NOMO-1 treated with dmso at 0.1 percent for 144 hours (cell line): ENCODE results near the gene PDE9A.
"Not testable (repeated sequence)": the region's sequence is repeated elsewhere in the genome, so short reads cannot be mapped to it uniquely, and the experiment has no call there.

ENCODE experiments used
- DNase-seq: peaks from one replicate; lab custom pipeline; 2025; ENCODE audit not compliant: unreplicated experiment; lab: John Stamatoyannopoulos, UW

PDE9A gene

DNA sequence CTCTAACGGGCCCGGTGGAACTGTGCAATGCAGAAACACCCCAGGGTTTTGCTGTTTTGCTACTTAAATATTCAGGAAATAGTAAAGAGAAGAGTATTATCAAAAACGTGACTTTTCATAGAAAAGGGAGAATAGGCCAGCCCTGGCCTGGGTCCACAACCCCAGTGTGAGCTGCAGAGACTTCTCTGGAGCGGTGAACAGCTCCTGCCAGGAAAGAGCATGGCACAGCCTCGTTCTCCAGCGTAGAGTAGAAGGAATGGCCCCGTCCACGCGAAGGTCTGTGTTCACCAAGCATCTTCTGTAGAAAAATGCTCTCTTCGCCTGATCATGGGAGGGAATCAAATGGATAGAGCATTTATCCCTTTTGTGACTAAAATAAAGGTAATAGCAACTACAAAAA, 51.4 kb downstream of the PDE9A start:
- no peak for DNase-seq

DNA sequence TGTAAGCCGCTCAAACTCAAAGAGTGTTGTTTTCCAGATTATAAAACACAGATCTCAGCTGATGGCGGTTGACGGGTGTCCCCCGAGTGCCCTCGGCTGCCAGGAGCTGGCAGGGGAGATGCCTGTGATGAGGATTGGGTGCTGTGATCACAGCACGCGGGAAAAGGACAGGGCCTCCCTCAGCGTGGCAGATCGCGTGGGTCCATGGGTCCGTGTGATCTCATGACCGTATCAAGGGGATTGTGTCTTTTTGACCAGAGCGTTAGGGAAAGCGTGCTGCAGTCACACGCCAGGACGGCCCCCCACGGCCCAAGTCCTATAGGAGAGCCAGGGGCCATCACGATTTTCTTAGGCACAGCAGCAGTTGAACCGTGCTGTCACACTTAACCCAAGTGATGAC, 51.9 kb downstream of the PDE9A start:
- DNase-seq, result no peak

DNA sequence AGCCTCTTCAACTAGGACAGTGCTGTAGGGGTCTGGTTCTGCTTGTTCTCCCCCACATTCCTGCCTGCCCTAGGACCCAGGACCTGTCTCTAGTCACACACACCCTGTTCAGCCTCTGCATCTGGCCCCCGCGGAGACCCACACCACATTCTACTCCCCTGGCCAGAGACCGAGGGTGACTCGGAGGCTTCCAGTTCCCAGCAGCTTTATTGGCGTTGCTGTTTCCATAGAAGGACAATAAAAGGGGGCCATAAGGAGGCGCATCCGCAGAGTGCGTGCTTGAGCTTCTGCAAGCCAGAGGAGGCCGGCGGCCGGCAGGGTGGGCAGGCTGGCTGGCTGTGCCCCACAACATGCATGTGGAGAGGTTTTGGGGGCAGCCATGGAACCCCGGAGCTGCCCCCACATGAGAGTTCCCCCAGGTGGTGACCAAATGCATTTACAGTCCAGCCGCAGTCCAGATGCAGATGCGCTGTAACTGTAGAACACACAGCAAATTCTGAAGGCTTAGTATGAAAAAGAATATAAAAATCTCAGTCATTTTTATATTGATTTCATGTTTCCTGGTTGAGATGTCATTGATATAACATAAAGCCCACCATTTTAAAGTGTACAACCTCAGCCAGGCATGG, 52.4 kb downstream of the PDE9A start:
- no peak for DNase-seq

DNA sequence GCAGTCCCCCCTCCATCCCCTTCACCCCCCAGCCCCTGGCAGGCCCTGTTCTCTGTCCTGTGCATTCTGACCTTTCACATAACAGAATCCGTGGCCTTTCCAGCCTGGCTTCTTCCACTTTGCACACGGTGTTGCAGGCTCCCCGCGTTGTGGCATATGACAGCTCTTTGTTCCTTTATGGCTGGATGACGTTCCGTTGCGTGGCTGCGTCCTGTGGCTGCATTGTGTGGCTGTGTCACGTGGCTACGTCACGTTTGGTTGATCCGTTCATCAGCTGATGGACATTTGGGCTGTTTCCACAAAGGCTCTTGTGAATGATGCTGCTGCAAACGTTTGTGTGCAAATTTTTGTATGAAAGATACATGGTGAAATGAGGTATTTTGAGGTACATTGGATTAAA, 53.3 kb downstream of the PDE9A start:
- DNase-seq, result no peak

DNA sequence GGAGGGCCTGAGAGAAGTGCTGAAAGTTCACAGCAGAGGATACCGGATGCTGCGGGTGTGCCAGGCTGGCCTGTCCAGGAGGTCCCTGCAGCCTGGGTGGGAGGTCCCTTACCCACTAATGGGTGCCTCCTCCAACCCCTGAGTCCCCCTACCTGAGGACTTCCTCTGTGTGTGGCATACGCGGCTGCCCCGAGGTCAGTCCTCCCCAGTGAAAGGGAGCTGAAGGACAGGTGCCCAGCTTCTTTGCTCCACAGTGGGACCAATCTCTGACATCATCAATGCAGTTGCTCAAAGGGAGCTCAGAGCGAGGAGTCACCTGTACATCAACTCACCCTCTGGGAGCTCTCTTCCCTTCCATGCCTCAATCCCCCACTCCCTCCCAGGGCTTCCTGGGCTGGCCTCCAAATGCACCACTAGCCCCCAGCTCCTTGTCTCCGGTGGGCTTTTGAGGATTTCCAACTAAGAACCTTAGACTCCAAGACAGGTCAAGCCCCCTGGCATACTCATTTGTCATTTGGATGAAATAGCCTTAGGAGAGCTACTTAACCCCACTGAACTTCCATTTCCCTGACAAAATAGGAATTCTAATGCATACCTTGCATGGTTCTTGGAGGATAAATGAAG, 53.9 kb downstream of the PDE9A start:
- DNase-seq, result no peak

DNA sequence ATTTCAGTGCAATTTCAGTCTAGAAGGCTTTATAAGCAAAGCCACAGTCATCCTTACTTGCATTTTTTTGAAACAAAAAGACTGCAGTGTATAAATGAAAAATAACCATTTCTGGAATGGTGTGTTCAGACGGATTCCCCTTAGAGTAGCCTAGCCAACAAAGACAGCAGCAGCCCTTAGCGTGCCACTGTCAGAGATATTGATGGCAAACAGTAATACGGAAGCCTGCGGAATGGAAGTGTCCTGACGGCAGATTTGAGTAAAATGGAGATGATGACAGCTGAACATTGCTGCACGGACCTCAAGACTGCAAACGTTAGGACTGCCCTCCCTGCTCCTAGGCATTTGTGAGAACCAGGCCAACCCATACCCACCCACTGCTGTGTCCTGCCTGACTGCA, 54.7 kb downstream of the PDE9A start:
- DNase-seq, result no peak

DNA sequence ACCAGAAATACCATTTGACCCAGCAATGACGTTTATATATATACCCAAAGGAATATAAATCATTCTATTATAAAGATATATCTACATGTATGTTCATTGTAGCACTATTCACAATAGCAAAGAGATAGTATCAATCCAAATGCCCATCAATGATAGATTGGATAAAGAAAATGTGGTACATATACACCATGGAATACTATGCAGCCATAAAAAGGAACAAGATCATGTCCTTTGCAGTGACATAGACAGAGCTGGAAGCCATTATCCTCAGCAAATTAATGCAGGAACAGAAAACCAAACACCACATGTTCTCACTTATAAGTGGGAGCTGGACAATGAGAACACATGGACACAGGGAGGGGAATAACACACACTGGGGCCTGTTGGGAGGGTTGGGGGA, 55.5 kb downstream of the PDE9A start:
- DNase-seq, result not testable (repeated sequence)

DNA sequence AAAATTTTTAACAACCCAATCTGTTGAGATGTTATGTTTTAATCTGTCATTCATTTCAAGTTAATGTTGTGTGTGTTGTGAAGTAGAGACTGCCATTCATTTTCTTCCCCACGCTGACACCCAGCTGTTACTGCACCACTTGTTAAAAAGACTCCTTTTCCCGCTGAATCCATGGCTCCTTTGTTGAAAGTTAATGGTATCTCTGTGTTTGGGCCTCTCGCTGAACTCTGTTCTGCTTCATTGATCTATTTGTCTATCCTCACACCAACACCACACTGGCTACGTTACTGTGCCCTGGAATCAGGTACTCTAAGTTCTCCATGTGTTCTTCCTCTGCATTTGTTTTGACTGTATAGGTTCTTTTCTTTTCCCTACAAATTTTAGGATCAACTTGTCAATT, 58.2 kb downstream of the PDE9A start:
- DNase-seq, result no peak

DNA sequence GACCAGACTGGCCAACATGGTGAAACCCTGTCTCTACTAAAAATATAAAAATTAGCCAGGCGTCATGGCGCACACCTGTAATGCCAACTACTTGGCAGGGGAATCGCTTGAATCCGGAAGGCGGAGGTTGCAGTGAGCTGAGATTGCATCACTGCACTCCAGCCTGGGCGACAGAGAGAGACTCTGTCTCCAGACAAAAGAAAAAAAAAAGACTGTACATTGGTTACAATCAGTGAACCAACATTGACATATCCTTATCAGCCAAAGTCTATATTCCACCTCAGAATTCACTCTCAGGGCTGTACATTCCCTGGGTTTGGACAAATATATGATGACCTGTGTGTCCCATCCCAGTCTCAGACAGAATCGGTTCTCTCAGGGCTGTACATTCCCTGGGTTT, 62.0 kb downstream of the PDE9A start:
- DNase-seq, result not testable (repeated sequence)

DNA sequence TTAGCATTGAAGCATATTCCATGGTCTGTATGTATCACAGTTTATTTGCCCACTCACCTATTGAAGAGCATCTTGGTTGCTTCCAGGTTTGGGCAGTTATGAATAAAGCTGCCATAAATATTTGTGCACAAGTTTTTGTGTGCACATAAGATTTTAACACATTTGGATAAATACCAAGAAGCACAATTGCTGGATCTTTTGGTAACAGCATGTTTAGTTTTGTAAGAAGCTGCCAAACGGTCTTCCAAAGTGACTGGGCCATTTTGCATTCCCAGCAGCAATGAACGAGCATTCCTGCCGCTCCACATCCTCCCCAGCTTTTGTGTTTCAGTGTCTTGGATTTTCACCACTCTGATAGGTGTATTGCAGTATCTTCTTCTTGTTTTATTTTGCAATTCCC, 62.7 kb downstream of the PDE9A start:
- no peak for DNase-seq

DNA sequence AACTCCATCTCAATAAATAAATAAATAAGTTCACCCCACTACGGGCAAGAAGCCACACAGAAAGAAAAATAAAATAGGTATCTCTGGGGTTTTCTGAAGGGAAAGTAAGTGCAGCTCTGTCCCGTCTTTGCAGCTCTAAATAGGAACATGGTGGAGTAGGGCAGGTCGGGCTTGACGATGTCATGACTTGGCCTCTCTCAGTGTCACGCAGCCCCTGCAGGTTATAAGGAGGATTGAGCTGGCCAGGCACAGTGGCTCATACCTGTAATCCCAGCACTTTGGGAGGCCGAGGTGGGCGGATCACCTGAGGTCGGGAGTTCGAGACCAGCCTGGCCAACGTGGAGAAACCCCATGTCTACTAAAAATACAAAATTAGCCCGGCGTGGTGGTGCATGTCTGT, 67.1 kb downstream of the PDE9A start:
- not testable (repeated sequence) for DNase-seq

DNA sequence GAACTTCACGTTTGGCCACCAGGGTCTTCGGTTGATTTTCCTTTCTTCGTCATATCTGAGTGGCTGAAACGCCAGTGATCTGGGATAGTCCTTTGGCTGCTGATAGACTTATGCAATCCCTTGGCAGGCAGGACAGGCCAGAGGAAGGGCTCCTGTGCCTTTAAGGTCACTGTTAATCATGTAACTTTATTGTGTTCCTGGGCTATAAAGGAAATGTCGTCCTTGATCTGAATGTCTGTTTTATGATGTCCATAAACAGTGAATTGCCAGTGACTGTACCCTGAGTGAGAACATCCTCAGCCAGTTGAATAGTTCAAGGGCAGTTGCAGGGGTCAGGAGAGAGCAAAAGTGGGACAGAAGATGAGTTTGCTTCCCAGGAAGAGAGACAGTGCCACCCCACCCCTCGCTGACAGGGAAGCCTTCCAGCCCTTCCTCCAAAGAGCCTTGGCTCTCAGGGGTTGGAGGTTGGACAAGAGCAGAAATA, 68.0 kb downstream of the PDE9A start:
- no peak for DNase-seq

DNA sequence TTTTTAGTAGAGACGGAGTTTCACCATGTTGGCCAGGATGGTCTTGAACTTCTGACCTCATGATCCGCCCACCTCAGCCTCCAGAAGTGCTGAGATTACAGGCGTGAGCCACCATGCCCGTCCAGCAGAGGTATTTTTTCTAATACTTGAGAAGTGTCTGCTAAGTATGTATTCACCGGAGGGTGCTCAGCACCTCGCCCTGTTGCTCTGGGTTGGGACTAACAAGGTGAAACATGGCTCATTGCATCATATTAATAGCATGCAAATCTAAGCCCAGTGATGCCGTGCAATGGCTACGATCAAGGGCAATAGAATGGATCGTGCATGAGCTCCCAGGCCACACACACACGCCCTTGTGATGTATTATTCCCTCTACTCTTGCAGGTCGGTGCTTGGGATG, 68.7 kb downstream of the PDE9A start:
- DNase-seq, result no peak

DNA sequence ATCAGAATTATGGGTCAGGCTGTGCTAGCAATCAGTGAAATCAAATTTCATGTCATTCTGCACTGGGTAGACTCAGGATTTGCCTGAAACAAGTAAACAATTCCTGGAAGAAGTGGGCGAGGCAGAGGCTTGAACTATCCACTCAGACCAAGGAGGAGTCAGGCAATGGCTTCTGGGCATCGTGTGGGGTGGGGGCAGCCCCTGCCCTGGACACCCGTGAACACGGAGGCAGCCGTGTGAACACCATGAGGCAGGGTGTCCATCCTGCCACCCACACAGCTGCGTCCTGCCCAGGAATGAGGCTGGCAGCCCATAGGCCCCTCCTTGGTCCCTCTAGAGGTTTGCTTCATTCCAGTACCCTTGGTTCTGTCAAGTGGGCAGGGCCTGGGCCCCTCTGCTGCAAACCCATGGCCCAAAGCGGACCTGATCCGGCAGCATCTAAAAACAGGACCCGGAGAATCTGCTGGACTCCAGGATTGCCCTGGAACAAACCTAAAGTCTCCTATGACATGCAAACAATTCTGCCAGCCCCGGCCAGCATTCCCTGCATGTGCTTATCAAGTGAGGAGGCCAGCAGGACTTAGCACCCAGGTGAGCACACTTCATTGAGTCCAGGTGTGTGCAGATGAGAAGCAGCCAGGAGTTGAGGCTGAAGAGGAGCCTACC, 69.5 kb downstream of the PDE9A start:
- no peak for DNase-seq

DNA sequence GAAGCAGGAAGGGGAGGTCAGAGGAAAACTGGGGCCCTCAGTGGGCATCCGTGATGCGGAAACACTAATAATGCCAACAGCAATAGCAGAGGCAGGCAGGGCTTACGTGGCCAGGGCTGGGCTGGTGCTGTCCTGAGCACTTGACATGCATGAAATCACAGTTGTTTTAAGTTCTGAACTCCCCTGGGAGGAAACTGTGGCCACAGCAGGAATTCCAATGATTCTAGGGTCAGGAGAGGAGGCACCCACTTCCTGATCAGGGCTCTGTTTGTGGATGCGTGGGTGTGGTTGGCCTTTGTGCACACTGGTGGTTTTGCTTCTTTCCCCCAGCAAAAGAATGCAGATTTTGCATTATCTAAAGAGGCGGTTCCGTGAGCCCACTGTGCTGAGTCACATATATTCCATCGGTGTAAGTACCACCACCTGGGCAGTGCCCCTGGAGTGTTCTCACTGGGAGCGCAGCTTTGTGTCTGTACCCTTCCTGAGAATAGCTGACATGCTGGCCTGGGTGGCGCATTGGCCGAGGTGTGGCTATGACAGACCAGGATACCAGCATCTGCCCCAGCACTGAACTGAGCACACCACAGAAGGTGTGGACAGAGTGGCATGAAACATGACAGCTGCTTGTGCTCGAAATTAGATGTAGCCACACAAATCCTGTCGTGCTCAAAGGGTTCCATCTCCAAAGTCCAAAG, 71.0 kb downstream of the PDE9A start:
- DNase-seq, result no peak

DNA sequence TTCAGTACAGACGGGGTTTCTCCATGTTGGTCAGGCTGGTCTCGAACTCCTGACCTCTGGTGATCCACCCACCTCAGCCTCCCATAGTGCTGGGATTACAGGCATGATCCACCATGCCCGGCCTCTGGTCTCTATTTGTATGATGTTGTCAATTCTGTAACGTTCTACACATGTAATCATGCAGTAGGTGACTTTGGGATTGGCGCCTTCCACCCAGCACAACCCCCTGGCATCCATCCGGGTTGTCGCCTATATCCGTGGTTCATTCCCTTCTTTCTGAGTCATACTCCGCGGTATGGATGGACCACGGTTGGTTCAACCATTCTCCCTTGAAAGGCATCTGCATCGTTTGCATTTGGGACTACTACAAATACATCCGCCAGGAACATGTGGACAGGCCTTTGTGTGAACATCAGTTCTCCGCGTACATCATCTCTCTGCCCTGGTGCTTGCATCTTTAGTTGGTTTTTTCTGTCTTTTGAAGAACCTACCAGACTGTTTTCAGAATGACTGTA, 72.1 kb downstream of the PDE9A start:
- no peak for DNase-seq

DNA sequence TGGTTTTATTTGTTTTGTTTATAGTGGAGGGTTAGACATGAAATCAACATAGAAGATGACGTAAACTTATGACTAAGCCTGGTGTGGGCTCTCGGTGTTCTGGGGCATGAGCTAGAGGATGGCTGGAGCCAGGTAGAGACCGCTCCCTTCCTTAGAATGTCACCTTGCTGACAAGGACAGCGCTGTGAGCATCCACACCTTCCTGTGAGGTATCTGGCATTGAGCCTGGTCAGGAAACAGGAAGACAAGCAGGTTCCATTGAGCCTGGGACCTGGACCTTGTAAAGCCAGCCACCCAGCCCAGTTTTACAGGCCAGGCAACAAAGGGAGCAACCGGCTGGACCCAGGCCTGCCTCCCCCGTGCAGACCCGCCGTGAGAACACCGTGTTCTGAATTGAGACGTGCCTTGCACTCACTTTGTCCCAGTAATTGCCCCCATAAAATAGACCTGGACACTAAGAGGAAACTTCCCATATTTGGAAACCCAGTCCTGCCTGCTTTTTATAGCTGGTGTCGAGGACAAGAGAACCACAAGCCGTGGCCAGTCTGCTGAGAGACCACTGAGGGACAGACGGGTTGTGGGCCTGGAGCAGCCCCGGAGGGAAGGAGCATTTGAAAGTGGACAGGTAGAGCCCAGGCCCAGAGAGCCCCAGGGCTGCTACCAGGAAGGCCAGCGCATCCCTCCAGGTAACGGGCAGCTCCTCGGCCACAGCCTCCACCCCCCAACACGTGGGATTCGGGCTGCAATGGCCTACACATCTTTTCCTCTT, 78.0 kb downstream of the PDE9A start:
- DNase-seq, result no peak

DNA sequence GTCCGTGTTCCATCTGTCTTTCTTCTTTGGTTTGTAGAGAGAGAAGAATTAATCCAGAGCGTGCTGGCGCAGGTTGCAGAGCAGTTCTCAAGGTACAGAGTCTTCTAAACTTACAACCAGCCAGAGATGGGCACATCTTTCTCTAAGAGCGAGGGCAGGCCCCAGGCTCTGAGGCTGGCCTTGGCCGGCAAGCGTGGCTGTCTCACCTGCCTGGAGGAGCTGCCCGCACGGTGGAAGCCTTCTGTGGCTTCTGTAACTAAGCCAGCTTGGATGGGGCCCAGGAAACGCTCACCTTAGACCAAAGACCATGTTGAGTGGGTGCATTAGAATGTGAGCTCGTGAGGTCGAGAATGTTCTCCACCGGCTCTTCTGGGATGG, 78.6 kb downstream of the PDE9A start:
- DNase-seq, result no peak

DNA sequence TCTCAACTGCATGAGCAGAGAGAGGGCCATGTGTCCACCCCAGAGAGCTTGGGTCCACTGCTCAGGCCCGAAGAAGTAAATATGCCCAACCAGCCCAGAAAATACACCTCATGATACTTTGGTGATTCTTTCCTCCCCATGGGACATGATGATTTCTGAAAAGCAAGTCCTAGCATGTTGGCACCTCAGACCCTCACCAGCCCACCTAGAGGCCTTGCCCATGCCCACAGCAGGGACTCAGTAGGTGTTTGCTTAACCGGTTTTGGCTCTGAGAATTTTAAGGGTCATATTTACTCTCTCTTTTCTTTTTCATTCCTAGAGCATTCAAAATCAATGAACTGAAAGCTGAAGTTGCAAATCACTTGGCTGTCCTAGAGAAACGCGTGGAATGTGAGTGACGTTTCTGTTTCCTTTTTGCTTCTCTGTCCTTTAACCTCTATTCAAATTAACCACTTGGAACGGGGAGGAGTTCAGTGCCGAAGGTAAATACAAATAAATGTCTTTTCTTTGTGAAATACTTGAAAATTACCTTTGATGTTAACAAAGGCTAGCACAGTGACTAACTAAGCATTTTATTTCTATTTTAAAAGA, 79.7 kb downstream of the PDE9A start:
- DNase-seq, result no peak

DNA sequence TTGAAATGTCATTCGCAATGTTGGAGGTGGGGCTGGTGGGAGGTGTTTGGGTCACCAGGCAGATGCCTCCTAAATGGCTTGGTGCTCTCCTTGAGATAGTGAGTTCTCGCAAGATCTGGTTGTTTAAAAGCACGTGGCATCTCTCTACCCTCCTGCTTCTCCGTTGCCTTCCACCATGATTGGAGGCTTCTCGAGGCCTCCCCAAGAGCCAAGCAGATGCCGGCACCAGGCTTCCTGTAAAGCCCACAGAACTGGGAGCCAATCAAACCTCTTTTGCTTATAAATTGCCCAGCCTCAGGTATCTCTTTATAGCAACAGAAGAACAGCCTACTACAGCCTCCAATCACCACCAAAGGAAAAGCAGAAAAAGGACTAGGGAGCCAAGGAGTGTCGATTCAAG, 80.5 kb downstream of the PDE9A start:
- DNase-seq, result no peak
